Measurements from ENCODE around the gene DCAF8. TPM values are rescaled to one million over a fixed set of nuclear protein-coding genes. Genes with fewer than 3 reads are reported as not detected.
"Not testable (repeated sequence)": the region's sequence is repeated elsewhere in the genome, so short reads cannot be mapped to it uniquely, and the experiment has no call there.

Gene DCAF8
- total and polyA plus RNA-seq, 2 donors = 75.8 to 114 TPM

- DNase-seq (ENCODE audit: low read depth in 6 of 9, low spot score in 9 of 9) = no peak
- Histone ChIP-seq H3K4me1 (ENCODE audit: control insufficient read depth in 2 of 2, insufficient read depth in 2 of 2, low read length in 2 of 2) (no peaks in the 10 kb centered on the region), H3K27me3 (ENCODE audit: control insufficient read depth in 2 of 2, insufficient read depth in 1 of 2, low read length in 1 of 2) (no peaks in the 10 kb centered on the region), H3K27ac (ENCODE audit: low read depth in 1 of 2, low read length in 1 of 2) (no peak overlapping the region), H3K9me3 (ENCODE audit: control insufficient read depth in 2 of 2, insufficient read depth in 1 of 2, low read length in 1 of 2) (no peaks in the 10 kb centered on the region), H3K4me3 (ENCODE audit: low read length in 2 of 2) (no peak overlapping the region), H3K36me3 (ENCODE audit: control insufficient read depth in 2 of 2, insufficient read depth in 2 of 2, low read length in 1 of 2) (peaks cover 85 to 92% of the 10 kb centered on the region in 2 donors)
- WGBS = 97% methylated on average over 8 of the region's 8 CpGs
Measured at GRCh38 chr1:160293020-160293968, 30.9 kb upstream of the DCAF8 start.

GRCh38 chr1:160291248-160292220 is 29.2 kb upstream of the DCAF8 start:
- Histone ChIP-seq H3K4me1 (ENCODE audit: control insufficient read depth in 2 of 2, insufficient read depth in 2 of 2, low read length in 2 of 2) (no peaks in the 10 kb centered on the region), H3K27ac (ENCODE audit: low read depth in 1 of 2, low read length in 1 of 2) (no peak overlapping the region), H3K27me3 (ENCODE audit: control insufficient read depth in 2 of 2, insufficient read depth in 1 of 2, low read length in 1 of 2) (no peaks in the 10 kb centered on the region), H3K36me3 (ENCODE audit: control insufficient read depth in 2 of 2, insufficient read depth in 2 of 2, low read length in 1 of 2) (peaks cover 69 to 74% of the 10 kb centered on the region in 2 donors), H3K9me3 (ENCODE audit: control insufficient read depth in 2 of 2, insufficient read depth in 1 of 2, low read length in 1 of 2) (no peaks in the 10 kb centered on the region), H3K4me3 (ENCODE audit: low read length in 2 of 2) (no peak overlapping the region)
- peak; percentile 33 to 84 (median 71) for DNase-seq (ENCODE audit: low read depth in 6 of 9, low spot score in 9 of 9)
- WGBS = 71% methylated on average over 11 of the region's 11 CpGs

- not testable (repeated sequence) for H3K27ac ChIP-seq (ENCODE audit: low read depth in 1 of 2, low read length in 1 of 2); DNase-seq (ENCODE audit: low read depth in 6 of 9, low spot score in 9 of 9); H3K9me3 ChIP-seq (ENCODE audit: control insufficient read depth in 2 of 2, insufficient read depth in 1 of 2, low read length in 1 of 2); H3K27me3 ChIP-seq (ENCODE audit: control insufficient read depth in 2 of 2, insufficient read depth in 1 of 2, low read length in 1 of 2); H3K4me3 ChIP-seq (ENCODE audit: low read length in 2 of 2)
- H3K36me3 ChIP-seq (ENCODE audit: control insufficient read depth in 2 of 2, insufficient read depth in 2 of 2, low read length in 1 of 2) = peaks cover 34 to 41% of the 10 kb centered on the region in 2 donors
- peaks cover 4 to 17% of the 10 kb centered on the region in 2 donors for H3K4me1 ChIP-seq (ENCODE audit: control insufficient read depth in 2 of 2, insufficient read depth in 2 of 2, low read length in 2 of 2)
- WGBS = 97% methylated on average over 12 of the region's 12 CpGs
Measured at GRCh38 chr1:160287769-160288168, 25.4 kb upstream of the DCAF8 start.

GRCh38 chr1:160285506-160285905 is 23.2 kb upstream of the DCAF8 start:
- no peak for DNase-seq (ENCODE audit: low read depth in 6 of 9, low spot score in 9 of 9)
- peaks cover 30 to 39% of the 10 kb centered on the region in 2 donors for H3K36me3 ChIP-seq (ENCODE audit: control insufficient read depth in 2 of 2, insufficient read depth in 2 of 2, low read length in 1 of 2)
- 91% methylated on average over 23 of the region's 23 CpGs for WGBS
- no peak overlapping the region for H3K27ac ChIP-seq (ENCODE audit: low read depth in 1 of 2, low read length in 1 of 2)
- peaks cover 4 to 17% of the 10 kb centered on the region in 2 donors for H3K4me1 ChIP-seq (ENCODE audit: control insufficient read depth in 2 of 2, insufficient read depth in 2 of 2, low read length in 2 of 2)
- no peaks in the 10 kb centered on the region for H3K9me3 ChIP-seq (ENCODE audit: control insufficient read depth in 2 of 2, insufficient read depth in 1 of 2, low read length in 1 of 2)
- peak overlapping the region; percentile 74 to 93 for H3K4me3 ChIP-seq (ENCODE audit: low read length in 2 of 2)
- no peaks in the 10 kb centered on the region for H3K27me3 ChIP-seq (ENCODE audit: control insufficient read depth in 2 of 2, insufficient read depth in 1 of 2, low read length in 1 of 2)

GRCh38 chr1:160284782-160285344 is 22.5 kb upstream of the DCAF8 start, which contains the start of gene PEX19:
TSS of gene PEX19 (minus strand) at chr1:160285133. CDS start at chr1:160285124, 9 bp downstream.
- H3K4me3 ChIP-seq (ENCODE audit: low read length in 2 of 2) = peak within 1 kb of the TSS; percentile 74 to 93
- peaks cover 29 to 39% of the 10 kb centered on the region in 2 donors for H3K36me3 ChIP-seq (ENCODE audit: control insufficient read depth in 2 of 2, insufficient read depth in 2 of 2, low read length in 1 of 2)
- H3K9me3 ChIP-seq (ENCODE audit: control insufficient read depth in 2 of 2, insufficient read depth in 1 of 2, low read length in 1 of 2) = no peaks in the 10 kb centered on the region
- peaks cover 4 to 17% of the 10 kb centered on the region in 2 donors for H3K4me1 ChIP-seq (ENCODE audit: control insufficient read depth in 2 of 2, insufficient read depth in 2 of 2, low read length in 2 of 2)
- no peaks in the 10 kb centered on the region for H3K27me3 ChIP-seq (ENCODE audit: control insufficient read depth in 2 of 2, insufficient read depth in 1 of 2, low read length in 1 of 2)
- under 1% methylated on average over 27 of the region's 27 CpGs for WGBS
- DNase-seq (ENCODE audit: low read depth in 6 of 9, low spot score in 9 of 9) = peak; percentile 78 to 94 (median 89)
- peak within 1 kb of the TSS; percentile 38 to 75 for H3K27ac ChIP-seq (ENCODE audit: low read depth in 1 of 2, low read length in 1 of 2)

- Histone ChIP-seq H3K27ac (ENCODE audit: low read depth in 1 of 2, low read length in 1 of 2) (peak overlapping the region; percentile 38 to 75), H3K4me3 (ENCODE audit: low read length in 2 of 2) (peak overlapping the region; percentile 74 to 93), H3K36me3 (ENCODE audit: control insufficient read depth in 2 of 2, insufficient read depth in 2 of 2, low read length in 1 of 2) (peaks cover 31 to 39% of the 10 kb centered on the region in 2 donors), H3K27me3 (ENCODE audit: control insufficient read depth in 2 of 2, insufficient read depth in 1 of 2, low read length in 1 of 2) (no peaks in the 10 kb centered on the region), H3K4me1 (ENCODE audit: control insufficient read depth in 2 of 2, insufficient read depth in 2 of 2, low read length in 2 of 2) (peaks cover 4 to 17% of the 10 kb centered on the region in 2 donors), H3K9me3 (ENCODE audit: control insufficient read depth in 2 of 2, insufficient read depth in 1 of 2, low read length in 1 of 2) (no peaks in the 10 kb centered on the region)
- peak in 6 of 9 donors; percentile 19 to 63 (median 43) for DNase-seq (ENCODE audit: low read depth in 6 of 9, low spot score in 9 of 9)
- 11% methylated on average over 15 of the region's 15 CpGs for WGBS
Measured at GRCh38 chr1:160284220-160284781, 22.0 kb upstream of the DCAF8 start.

GRCh38 chr1:160282807-160283206 is 20.5 kb upstream of the DCAF8 start:
- no peak overlapping the region for H3K27ac ChIP-seq (ENCODE audit: low read depth in 1 of 2, low read length in 1 of 2)
- WGBS = 99% methylated on average over 7 of the region's 7 CpGs
- H3K4me1 ChIP-seq (ENCODE audit: control insufficient read depth in 2 of 2, insufficient read depth in 2 of 2, low read length in 2 of 2) = peaks cover 4 to 17% of the 10 kb centered on the region in 2 donors
- DNase-seq (ENCODE audit: low read depth in 6 of 9, low spot score in 9 of 9) = no peak
- no peaks in the 10 kb centered on the region for H3K9me3 ChIP-seq (ENCODE audit: control insufficient read depth in 2 of 2, insufficient read depth in 1 of 2, low read length in 1 of 2)
- no peak overlapping the region for H3K4me3 ChIP-seq (ENCODE audit: low read length in 2 of 2)
- H3K27me3 ChIP-seq (ENCODE audit: control insufficient read depth in 2 of 2, insufficient read depth in 1 of 2, low read length in 1 of 2) = no peaks in the 10 kb centered on the region
- H3K36me3 ChIP-seq (ENCODE audit: control insufficient read depth in 2 of 2, insufficient read depth in 2 of 2, low read length in 1 of 2) = peaks cover 45 to 50% of the 10 kb centered on the region in 2 donors

GRCh38 chr1:160277987-160278386 is 15.6 kb upstream of the DCAF8 start:
- no peak for DNase-seq (ENCODE audit: low read depth in 6 of 9, low spot score in 9 of 9)
- H3K36me3 ChIP-seq (ENCODE audit: control insufficient read depth in 2 of 2, insufficient read depth in 2 of 2, low read length in 1 of 2) = peaks cover 53 to 65% of the 10 kb centered on the region in 2 donors
- no peak overlapping the region for H3K27ac ChIP-seq (ENCODE audit: low read depth in 1 of 2, low read length in 1 of 2)
- WGBS = 95% methylated on average over 4 of the region's 4 CpGs
- H3K4me3 ChIP-seq (ENCODE audit: low read length in 2 of 2) = no peak overlapping the region
- no peaks in the 10 kb centered on the region for H3K27me3 ChIP-seq (ENCODE audit: control insufficient read depth in 2 of 2, insufficient read depth in 1 of 2, low read length in 1 of 2)
- no peaks in the 10 kb centered on the region for H3K9me3 ChIP-seq (ENCODE audit: control insufficient read depth in 2 of 2, insufficient read depth in 1 of 2, low read length in 1 of 2)
- no peaks in the 10 kb centered on the region for H3K4me1 ChIP-seq (ENCODE audit: control insufficient read depth in 2 of 2, insufficient read depth in 2 of 2, low read length in 2 of 2)

Measured in thymus (tissue), 11 donors.